Measurements from ENCODE around the gene C12orf60. TPM values are rescaled to one million over a fixed set of nuclear protein-coding genes. Genes with fewer than 3 reads are reported as not detected.

The C12orf60 gene
- total RNA-seq, 1 donor from 2014 or later = 1.3 TPM

DNA sequence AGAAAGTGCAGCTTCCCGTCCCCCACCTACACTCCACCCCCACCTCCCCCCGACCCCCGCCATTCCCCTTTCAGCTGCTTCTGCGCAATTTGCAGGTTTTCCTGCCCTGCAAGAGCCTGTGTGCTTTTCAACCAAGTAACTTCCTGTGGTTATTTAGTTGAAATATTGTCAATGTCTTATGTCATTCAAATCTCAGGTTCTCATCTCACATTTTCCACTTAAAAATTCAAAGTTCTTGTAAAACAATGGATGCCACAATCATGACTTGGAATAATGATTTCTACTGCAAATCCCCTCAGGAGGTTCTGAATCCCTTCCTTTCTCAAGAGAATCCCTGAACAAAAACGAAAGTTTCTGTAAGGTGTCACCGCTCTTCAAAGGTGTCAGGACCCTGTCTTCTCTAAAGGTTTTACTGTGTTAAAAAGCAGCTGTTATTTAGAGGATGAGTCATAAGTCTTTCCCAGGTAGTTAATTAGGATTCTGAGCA is 31.8 kb upstream of the C12orf60 start:
- Mint-ChIP-seq H3K27ac (peak overlapping the region; percentile 100), H3K27me3 (ENCODE audit: low read depth) (no peaks in the 10 kb centered on the region), H3K4me1 (peaks cover 47% of the 10 kb centered on the region), H3K9me3 (peaks cover 4% of the 10 kb centered on the region), H3K4me3 (peak overlapping the region; percentile 98), H3K36me3 (peaks cover 12% of the 10 kb centered on the region)
- no peak for DNase-seq (ENCODE audit: low spot score in 2 of 2, unreplicated experiment in 2 of 2)
- TF ChIP-seq, protein P1, sequence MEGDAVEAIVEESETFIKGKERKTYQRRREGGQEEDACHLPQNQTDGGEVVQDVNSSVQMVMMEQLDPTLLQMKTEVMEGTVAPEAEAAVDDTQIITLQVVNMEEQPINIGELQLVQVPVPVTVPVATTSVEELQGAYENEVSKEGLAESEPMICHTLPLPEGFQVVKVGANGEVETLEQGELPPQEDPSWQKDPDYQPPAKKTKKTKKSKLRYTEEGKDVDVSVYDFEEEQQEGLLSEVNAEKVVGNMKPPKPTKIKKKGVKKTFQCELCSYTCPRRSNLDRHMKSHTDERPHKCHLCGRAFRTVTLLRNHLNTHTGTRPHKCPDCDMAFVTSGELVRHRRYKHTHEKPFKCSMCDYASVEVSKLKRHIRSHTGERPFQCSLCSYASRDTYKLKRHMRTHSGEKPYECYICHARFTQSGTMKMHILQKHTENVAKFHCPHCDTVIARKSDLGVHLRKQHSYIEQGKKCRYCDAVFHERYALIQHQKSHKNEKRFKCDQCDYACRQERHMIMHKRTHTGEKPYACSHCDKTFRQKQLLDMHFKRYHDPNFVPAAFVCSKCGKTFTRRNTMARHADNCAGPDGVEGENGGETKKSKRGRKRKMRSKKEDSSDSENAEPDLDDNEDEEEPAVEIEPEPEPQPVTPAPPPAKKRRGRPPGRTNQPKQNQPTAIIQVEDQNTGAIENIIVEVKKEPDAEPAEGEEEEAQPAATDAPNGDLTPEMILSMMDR (IDR thresholded peaks at IDR 0.05; ENCODE audit: unreplicated experiment) = no peak

DNA sequence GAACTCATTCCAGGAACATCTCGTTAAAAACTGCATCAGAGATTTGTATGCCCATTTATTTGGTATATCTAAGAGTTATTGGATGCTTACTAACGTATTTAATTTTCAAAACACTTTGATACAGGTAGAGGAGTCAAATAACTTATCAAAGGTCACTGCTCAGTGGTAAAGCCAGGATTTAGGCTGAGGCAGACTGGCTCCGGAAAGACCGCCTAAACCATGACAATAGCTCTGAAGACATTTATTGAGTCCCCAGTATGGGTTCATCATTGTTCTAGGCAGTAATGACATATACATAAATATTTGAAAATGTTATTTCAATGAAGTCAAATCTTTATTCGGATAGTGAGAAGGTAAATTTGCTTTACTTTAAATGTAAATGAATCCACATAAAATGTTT is 30.5 kb upstream of the C12orf60 start:
- Mint-ChIP-seq H3K27me3 (ENCODE audit: low read depth) (no peaks in the 10 kb centered on the region), H3K36me3 (no peaks in the 10 kb centered on the region), H3K4me3 (peak overlapping the region; percentile 96), H3K9me3 (no peaks in the 10 kb centered on the region), H3K27ac (peak overlapping the region; percentile 78), H3K4me1 (peaks cover 49% of the 10 kb centered on the region)
- no peak for DNase-seq (ENCODE audit: low spot score in 2 of 2, unreplicated experiment in 2 of 2)
- TF ChIP-seq, protein P1 (IDR thresholded peaks at IDR 0.05; ENCODE audit: unreplicated experiment) = no peak

DNA sequence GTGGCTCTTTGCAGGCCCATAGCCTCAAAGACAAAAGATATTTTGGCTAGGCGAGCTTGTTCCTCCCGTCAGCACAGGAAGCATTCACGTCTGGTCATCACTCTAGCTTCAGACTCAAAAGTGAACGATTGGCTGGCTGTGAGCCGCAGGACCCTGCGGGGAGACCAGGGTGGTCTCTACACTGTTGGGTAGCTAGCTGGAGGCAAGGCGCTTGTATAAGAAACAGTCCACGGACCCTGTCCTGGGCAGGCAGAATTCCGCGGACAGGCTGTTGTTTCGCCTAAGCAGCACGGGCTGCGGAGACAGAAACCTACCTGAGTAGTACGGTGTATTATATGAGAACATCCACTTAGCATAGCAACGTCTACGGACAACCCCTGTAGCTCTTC is 29.8 kb upstream of the C12orf60 start:
- H3K27me3 Mint-ChIP-seq (ENCODE audit: low read depth) = no peaks in the 10 kb centered on the region
- H3K9me3 Mint-ChIP-seq = no peaks in the 10 kb centered on the region
- H3K27ac Mint-ChIP-seq = peak overlapping the region; percentile 98
- no peaks in the 10 kb centered on the region for H3K36me3 Mint-ChIP-seq
- peaks cover 49% of the 10 kb centered on the region for H3K4me1 Mint-ChIP-seq
- DNase-seq (ENCODE audit: low spot score in 2 of 2, unreplicated experiment in 2 of 2) = peak in 1 of 2 experiments; percentile 39
- peak overlapping the region; percentile 96 for H3K4me3 Mint-ChIP-seq
- TF ChIP-seq, protein P1 (IDR thresholded peaks at IDR 0.05; ENCODE audit: unreplicated experiment) = no peak

DNA sequence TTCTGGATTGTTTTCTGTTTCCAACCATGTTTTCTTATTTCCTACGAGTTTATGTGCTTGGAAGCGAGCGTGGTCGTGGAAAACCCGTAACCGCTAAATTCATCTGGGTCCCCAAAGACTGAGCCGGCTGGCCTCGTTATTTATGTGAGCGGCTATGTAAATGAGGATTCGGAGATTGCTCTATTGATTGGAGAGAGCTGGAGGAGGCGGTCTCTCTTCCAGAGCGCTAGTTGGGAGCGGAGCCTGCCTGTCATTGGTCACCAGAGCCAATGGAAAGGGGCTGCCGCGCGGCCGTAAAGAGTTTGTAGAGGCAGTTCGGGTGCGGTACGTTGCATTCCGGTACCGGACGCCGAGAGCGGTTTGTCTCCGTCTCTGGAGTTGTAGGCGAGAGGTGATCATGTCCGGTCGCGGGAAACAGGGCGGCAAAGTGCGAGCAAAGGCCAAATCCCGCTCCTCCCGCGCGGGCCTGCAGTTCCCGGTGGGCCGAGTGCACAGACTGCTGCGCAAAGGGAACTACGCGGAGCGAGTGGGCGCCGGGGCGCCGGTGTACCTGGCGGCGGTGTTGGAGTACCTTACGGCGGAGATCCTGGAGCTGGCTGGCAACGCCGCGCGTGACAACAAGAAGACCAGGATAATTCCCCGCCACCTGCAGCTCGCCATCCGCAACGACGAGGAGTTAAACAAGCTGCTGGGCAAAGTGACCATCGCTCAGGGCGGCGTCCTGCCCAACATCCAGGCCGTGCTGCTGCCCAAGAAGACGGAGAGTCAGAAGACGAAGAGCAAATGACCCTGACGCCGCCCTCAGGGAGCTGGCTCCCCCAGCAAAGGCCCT is 29.2 kb upstream of the C12orf60 start:
- TF ChIP-seq, protein P1 (IDR thresholded peaks at IDR 0.05; ENCODE audit: unreplicated experiment) = peak; percentile 8
- H3K27ac Mint-ChIP-seq = peak overlapping the region; percentile 98
- H3K9me3 Mint-ChIP-seq = no peaks in the 10 kb centered on the region
- H3K4me1 Mint-ChIP-seq = peaks cover 46% of the 10 kb centered on the region
- H3K36me3 Mint-ChIP-seq = no peaks in the 10 kb centered on the region
- no peaks in the 10 kb centered on the region for H3K27me3 Mint-ChIP-seq (ENCODE audit: low read depth)
- H3K4me3 Mint-ChIP-seq = peak overlapping the region; percentile 96
- peak; percentile 83 to 90 for DNase-seq (ENCODE audit: low spot score in 2 of 2, unreplicated experiment in 2 of 2)

DNA sequence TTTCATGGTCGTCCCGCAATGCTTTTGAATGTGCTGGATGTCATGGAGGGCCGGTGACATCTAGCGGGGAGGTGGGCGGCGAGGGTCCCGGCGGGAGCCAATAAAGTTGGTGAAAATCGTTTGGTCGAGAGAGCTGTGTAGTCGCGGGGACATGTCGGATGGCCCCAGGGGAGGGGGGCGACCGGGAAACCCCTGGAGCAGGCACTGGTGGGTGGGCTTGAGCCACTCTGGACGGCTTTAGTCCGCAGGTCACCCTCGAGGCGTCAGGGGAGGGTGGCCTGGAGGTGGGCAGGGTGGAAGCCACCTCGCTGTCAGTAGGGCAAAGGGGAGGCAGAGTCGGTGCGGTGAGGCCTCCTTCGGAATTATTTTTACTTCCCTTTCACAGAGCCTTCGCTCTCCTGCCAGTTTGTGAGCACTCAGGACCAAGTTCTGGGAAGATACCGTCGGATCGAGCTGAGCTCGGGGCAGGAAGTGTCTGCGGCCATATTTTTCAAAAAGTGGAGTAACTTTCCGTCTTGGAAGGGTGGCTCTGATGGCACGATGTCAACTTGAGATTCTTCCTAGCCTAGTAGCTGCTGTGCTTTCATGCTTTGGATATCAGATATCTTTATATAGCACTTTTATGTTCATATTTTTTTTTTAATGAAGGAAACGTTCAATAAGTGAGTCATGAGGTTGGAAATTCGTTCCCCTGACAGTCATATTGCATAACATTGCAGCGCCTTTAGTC is 28.4 kb upstream of the C12orf60 start:
- Mint-ChIP-seq H3K27ac (peak overlapping the region; percentile 98), H3K4me3 (peak overlapping the region; percentile 96), H3K36me3 (no peaks in the 10 kb centered on the region), H3K4me1 (peaks cover 46% of the 10 kb centered on the region), H3K9me3 (no peaks in the 10 kb centered on the region), H3K27me3 (ENCODE audit: low read depth) (no peaks in the 10 kb centered on the region)
- TF ChIP-seq, protein P1 (IDR thresholded peaks at IDR 0.05; ENCODE audit: unreplicated experiment) = no peak
- DNase-seq (ENCODE audit: low spot score in 2 of 2, unreplicated experiment in 2 of 2) = peak in 1 of 2 experiments; percentile 52
